Ishikawa (cell line): ENCODE measurements around the gene LRFN2.

Experiments used
- CEBPB ChIP-seq: IDR thresholded peaks from 2 replicates; pipeline ENCODE4 v1.6.1; 2012
- CREB1 ChIP-seq: IDR thresholded peaks from 2 replicates; pipeline ENCODE4 v1.6.1; 2012; ENCODE audit warnings: low read depth
- EP300 ChIP-seq: IDR thresholded peaks from 2 replicates; pipeline ENCODE4 v1.6.1; 2012; ENCODE audit warnings: borderline replicate concordance
- FOXM1 ChIP-seq: IDR thresholded peaks from 2 replicates; pipeline ENCODE4 v1.6.1; 2012; ENCODE audit warnings: low read depth, borderline replicate concordance
- NFIC ChIP-seq: IDR thresholded peaks from 2 replicates; pipeline ENCODE4 v1.6.1; 2012
- RAD21 ChIP-seq: IDR thresholded peaks from 2 replicates; pipeline ENCODE4 v1.6.1; 2012; ENCODE audit warnings: low read depth
- REST ChIP-seq: IDR thresholded peaks from 2 replicates; pipeline ENCODE4 v1.6.1; 2012; ENCODE audit warnings: low read depth, mild to moderate bottlenecking
- TAF1 ChIP-seq: IDR thresholded peaks from 2 replicates; pipeline ENCODE4 v1.6.1; 2012; ENCODE audit warnings: low read depth, mild to moderate bottlenecking
- TCF12 ChIP-seq: IDR thresholded peaks from 2 replicates; pipeline ENCODE4 v1.6.1; 2012; ENCODE audit warnings: low read depth
- TEAD4 ChIP-seq: IDR thresholded peaks from 2 replicates; pipeline ENCODE4 v1.6.1; 2012
- YY1 ChIP-seq: IDR thresholded peaks from 2 replicates; pipeline ENCODE4 v1.6.1; 2012; ENCODE audit warnings: low read depth
- ZBTB7A ChIP-seq: IDR thresholded peaks from 2 replicates; pipeline ENCODE4 v1.6.1; 2012; ENCODE audit warnings: low read depth
- TF ChIP-seq, protein P1 (sequence below): IDR thresholded peaks from 2 replicates; pipeline ENCODE4 v1.6.1; 2012
- TF ChIP-seq, protein P2 (sequence below): IDR thresholded peaks from 2 replicates; pipeline ENCODE4 v1.6.1; 2012

- TF ChIP-seq REST: no peak
- TF ChIP-seq, protein P1, sequence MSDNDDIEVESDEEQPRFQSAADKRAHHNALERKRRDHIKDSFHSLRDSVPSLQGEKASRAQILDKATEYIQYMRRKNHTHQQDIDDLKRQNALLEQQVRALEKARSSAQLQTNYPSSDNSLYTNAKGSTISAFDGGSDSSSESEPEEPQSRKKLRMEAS: no peak
- no peak for TF ChIP-seq FOXM1
- TF ChIP-seq NFIC: no peak
- TF ChIP-seq, protein P2, sequence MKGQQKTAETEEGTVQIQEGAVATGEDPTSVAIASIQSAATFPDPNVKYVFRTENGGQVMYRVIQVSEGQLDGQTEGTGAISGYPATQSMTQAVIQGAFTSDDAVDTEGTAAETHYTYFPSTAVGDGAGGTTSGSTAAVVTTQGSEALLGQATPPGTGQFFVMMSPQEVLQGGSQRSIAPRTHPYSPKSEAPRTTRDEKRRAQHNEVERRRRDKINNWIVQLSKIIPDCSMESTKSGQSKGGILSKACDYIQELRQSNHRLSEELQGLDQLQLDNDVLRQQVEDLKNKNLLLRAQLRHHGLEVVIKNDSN: no peak
- TF ChIP-seq TEAD4: no peak
- no peak for TF ChIP-seq RAD21
- no peak for TF ChIP-seq ZBTB7A
- TF ChIP-seq EP300: no peak
- no peak for TF ChIP-seq YY1
- TF ChIP-seq TCF12: no peak
- TF ChIP-seq CREB1: no peak
- no peak for TF ChIP-seq TAF1
- TF ChIP-seq CEBPB: no peak
Observed at GRCh38 chr6:40440053-40440452, 147.1 kb downstream of the LRFN2 start.
